Stimulated activated naive CD4-positive, alpha-beta T cell (primary cell): ENCODE data around the gene RABGGTA.
"Not testable (repeated sequence)": the region's sequence is repeated elsewhere in the genome, so short reads cannot be mapped to it uniquely, and the experiment has no call there.

Source experiments
- DNase-seq, 6 experiments: peaks; one replicate each; lab custom pipeline; 2025; lab: John Stamatoyannopoulos, UW

The RABGGTA gene

GRCh38 chr14:24260780-24261157 lies 10.6 kb downstream of the RABGGTA start:
- no peak for DNase-seq

- no peak for DNase-seq
These were observed 11.2 kb downstream of the RABGGTA start for GRCh38 chr14:24260026-24260779.

- no peak for DNase-seq
These were observed 11.9 kb downstream of the RABGGTA start for GRCh38 chr14:24259282-24260025.

GRCh38 chr14:24258548-24259265 lies 12.7 kb downstream of the RABGGTA start:
- no peak for DNase-seq

- no peak for DNase-seq
These were observed 13.3 kb downstream of the RABGGTA start for GRCh38 chr14:24258119-24258518.

GRCh38 chr14:24256960-24257359 lies 14.4 kb downstream of the RABGGTA start:
- no peak for DNase-seq

GRCh38 chr14:24255931-24256711 lies 15.3 kb downstream of the RABGGTA start:
- DNase-seq = no peak

GRCh38 chr14:24255438-24255837 lies 16.0 kb downstream of the RABGGTA start:
- no peak for DNase-seq

GRCh38 chr14:24254630-24255392 lies 16.6 kb downstream of the RABGGTA start:
- no peak for DNase-seq

GRCh38 chr14:24253936-24254335 lies 17.5 kb downstream of the RABGGTA start:
- no peak for DNase-seq

- DNase-seq = no peak
These were observed 18.9 kb downstream of the RABGGTA start for GRCh38 chr14:24252289-24253124.

GRCh38 chr14:24251880-24252288 lies 19.5 kb downstream of the RABGGTA start:
- no peak for DNase-seq

- DNase-seq = no peak
These were observed 21.0 kb downstream of the RABGGTA start for GRCh38 chr14:24250354-24250753.

GRCh38 chr14:24249230-24250021 lies 22.0 kb downstream of the RABGGTA start:
- DNase-seq = no peak

GRCh38 chr14:24247422-24247821 lies 24.0 kb downstream of the RABGGTA start:
- no peak for DNase-seq

- no peak for DNase-seq
These were observed 24.6 kb downstream of the RABGGTA start for GRCh38 chr14:24246765-24247212.

- not testable (repeated sequence) for DNase-seq
These were observed 26.0 kb downstream of the RABGGTA start for GRCh38 chr14:24245350-24245749.

- DNase-seq = peak in 1 of 6 experiments; percentile 25
These were observed 28.0 kb downstream of the RABGGTA start for GRCh38 chr14:24243336-24243836.

- peak in 4 of 6 experiments; percentile 92 to 99 (median 96) for DNase-seq
These were observed 29.5 kb downstream of the RABGGTA start for GRCh38 chr14:24241829-24242443.
